HG03558 (cell line): ENCODE results near the gene TMEM187.
A peak's percentile ranks its signal among the peaks of the same experiment; 100 is the strongest.

Experiments
- ATAC-seq: cut with Tn5 transposase; IDR thresholded peaks from one replicate; pipeline ENCODE4 v1.9.1; 2021; ENCODE audit warnings: moderate number of reproducible peaks; ENCODE audit not compliant: unreplicated experiment; ENCODE audit errors: extremely low read depth

Gene TMEM187

GRCh38 chrX:153934148-153934761 is 38.3 kb upstream of the TMEM187 start:
- ATAC-seq = no peak

GRCh38 chrX:153934762-153935325 is 37.7 kb upstream of the TMEM187 start, which contains the start of gene NAA10:
NAA10 (minus strand) TSS chrX:153935037; CDS start chrX:153934904, 133 bp downstream.
- ATAC-seq = no peak

DNA sequence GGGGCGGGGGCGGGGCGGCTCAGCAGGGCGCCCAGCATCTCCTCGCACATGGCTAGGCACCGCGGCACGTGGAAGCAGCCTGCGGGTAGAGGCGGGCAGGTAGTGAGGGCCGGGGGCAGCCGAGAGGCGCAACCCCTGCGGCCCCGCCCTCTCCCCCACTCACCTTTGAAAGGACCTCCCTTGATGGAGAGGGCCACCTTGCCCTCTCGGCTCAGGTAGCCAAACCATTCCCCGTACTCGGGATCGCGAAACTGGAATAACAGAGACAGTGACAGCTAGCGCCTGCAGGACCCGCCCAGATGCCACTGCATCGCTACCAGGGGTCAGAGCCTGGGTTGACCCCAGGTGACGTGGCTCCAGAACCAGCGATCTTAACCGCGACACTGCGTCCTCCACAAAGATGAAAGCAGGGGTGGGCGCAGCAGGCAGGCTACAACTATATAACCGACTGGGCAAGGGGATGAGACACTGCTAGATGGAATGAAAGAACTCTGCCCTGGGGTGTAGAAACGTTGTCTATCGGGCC is 37.2 kb upstream of the TMEM187 start:
- no peak for ATAC-seq

DNA sequence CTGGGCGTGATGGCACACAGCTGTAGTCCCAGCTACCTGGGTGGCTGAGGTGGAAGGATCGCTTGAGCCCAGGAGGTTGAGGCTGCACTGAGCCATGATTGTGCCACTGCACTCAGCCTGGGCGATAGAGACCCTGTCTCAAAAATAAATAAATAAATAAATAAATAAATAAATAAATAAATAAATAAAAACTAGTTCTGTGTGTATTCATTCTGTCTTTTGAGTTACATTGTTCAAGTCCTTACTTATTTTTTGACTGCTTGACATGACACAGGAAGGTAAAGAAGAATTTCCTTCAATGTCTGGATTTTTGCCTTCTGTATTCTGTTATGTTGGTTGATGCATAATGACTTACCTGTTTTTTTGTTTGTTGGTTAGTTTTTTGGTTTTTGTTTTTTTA is 35.5 kb upstream of the TMEM187 start:
- ATAC-seq = no peak

DNA sequence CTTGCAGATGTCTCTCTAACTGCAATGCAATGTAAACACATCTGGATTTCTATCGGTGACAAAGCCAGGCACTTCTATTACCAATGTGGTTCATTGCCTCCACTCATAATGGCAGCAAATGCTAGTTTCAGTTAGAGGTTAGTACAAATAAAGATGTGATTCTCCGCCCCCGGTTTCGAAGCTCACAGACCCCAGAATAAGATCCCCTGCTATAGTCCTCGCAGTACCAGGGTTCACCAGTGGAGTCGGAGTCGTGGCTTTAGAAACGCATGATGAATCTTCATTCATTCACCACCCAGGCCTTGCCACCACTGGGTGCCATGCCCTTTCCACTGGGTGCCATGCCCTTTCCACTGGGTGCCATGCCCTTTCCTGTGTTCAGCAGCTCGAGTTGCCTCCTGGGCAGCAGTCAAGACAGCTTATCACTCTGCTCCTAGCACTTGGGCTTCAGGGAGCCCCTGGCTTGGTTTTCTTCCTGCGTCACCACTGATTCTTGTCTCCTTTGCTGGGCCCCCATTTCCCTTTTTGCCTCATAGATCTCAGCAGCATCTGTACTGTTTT is 34.2 kb upstream of the TMEM187 start:
- ATAC-seq = no peak

- no peak for ATAC-seq
Observed at GRCh38 chrX:153939573-153939972, 33.0 kb upstream of the TMEM187 start.

GRCh38 chrX:153941336-153942252 is 31.0 kb upstream of the TMEM187 start:
- no peak for ATAC-seq

GRCh38 chrX:153944140-153944799 is 28.3 kb upstream of the TMEM187 start, which contains the start of gene RENBP:
RENBP (minus strand) TSS chrX:153944643; CDS start chrX:153944610, 33 bp downstream.
- ATAC-seq = no peak

DNA sequence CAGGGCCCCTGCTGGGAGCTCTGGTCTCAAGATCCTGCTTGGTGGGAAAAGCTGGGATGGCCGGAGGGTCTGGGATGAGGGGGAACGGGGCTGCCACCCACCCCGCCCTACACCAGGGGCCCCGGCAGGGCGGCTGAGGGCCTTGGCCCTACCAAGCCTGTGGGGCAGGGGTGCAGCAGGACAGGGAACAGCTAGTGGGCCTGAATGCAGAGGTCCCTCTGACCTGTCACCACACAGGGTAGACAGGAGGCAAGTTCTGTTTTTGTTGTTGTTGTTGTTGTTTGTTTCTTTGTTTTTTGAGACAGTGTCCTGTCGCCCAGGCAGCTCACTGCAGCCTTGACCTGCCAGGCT is 27.8 kb upstream of the TMEM187 start:
- no peak for ATAC-seq

- ATAC-seq = no peak
Observed at GRCh38 chrX:153945956-153946943, 26.3 kb upstream of the TMEM187 start.

GRCh38 chrX:153947009-153947769 is 25.4 kb upstream of the TMEM187 start:
- peak; percentile 50 for ATAC-seq

GRCh38 chrX:153948002-153948466 is 24.5 kb upstream of the TMEM187 start:
- ATAC-seq = no peak

- no peak for ATAC-seq
Observed at GRCh38 chrX:153948847-153949805, 23.4 kb upstream of the TMEM187 start.

DNA sequence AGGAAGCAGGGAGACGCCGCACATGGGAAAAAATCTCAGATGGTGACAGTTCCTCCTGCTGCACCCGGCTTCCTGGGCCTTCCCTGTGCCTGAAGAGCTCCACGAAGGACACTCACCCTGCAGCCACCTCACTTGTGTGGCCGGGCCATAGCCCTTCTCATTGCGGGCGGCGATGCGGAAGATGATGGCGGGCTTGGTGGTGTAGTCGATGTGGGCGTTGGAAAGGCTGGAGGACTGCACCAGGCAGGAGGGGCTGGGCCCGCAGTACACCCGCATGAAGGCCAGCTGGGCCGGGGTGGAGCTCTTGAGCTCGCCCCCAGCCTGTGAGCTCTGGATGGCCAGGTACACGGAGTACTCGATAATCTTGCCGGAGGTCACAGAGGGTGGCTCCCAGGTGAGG is 22.4 kb upstream of the TMEM187 start:
- no peak for ATAC-seq

DNA sequence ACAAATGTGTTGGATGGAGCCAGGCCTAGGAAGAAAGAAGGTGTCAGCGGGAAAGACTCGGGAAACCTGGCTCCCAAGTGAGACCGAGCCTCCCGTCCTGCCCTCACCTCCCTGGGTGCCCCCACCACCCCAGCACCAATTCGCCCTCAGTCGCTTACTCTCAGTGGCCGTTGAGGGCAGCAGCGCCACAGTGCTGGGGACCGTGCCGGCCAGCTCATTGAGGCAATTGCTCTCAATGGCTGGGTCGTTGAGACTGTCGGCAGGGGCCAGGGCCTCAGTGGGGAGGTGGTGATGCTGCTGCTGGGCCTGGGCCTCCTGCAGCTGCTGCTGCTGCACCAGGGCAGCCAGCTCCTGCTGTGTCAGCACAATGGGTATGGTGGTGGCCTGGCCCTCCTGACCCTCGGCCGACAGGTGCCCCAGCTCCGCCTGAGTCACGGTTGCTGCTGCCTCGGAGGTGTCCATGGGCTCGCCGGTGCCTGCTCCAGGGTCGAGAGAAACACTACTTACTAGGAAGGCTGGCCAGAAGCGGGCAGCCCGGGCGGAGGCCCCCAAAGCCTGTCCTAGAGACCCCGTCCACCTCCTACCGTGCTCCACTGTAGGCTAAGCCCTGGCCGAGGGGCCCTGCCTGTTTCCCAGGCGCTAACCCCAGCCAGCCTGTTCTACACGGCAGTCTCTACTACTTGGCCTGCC is 20.7 kb upstream of the TMEM187 start:
- ATAC-seq = no peak

DNA sequence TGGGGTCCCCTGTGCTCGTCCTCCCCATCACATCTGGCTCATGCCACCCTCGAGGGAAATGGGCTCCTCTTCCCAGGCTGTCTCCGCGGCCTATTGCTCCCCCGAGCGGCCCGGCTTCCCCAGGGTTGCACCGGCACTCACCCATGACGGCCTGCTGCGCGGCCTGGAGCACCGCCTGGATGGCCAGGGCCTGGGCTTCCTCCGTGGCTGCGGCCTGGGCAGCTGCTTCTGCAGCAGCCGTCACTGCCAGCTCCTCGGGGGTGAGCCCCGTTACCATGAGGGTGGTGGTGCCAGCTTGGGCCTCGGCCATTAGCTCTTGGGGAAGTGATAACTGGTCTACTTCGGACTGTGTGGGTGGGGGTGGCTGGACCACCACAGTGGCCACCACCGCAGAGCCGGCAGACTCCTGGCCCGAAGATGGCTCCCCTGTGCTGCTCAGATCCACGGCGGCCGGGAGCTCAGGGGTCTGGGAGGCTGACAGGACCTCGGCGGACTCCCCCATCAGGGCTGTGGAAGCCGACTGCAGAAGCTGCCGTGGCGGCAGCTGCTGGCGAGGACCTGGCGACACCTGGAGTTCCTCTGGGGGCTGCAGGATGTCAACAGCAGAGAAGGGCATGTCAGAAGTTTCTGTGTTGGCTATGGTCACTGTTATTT is 20.1 kb upstream of the TMEM187 start:
- no peak for ATAC-seq
